ENCODE results near the gene GSN.

GSN gene

DNA sequence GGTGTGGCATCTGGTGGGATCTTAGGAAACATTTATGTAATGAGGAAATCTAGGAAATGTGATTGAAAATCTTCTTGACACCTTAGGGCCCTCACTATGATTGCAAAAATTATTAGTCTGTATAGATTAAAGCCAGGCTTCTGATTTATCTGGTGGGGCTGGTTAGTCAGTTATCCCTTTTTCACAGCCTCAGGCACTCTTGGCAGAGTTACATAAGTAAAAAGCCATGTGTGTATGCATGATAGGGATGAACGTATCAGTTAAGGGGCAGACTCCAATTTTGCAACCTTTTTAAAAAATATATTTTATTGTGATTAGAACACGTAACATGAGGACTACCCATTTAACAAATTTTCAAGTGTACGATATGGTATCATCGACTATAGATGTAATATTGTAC lies 35.7 kb upstream of the GSN start:
- H4K20me1 ChIP-seq (ENCODE audit: control insufficient read depth, insufficient read depth, low read depth, low read length) = no peaks in the 10 kb centered on the region
- no peak overlapping the region for H3K4me2 ChIP-seq (ENCODE audit: low read length)
- no peaks in the 10 kb centered on the region for H3K27me3 ChIP-seq (ENCODE audit: control insufficient read depth, low read length)
- H3K4me3 ChIP-seq (ENCODE audit: low read length) = no peak overlapping the region
- TF ChIP-seq, protein P1, sequence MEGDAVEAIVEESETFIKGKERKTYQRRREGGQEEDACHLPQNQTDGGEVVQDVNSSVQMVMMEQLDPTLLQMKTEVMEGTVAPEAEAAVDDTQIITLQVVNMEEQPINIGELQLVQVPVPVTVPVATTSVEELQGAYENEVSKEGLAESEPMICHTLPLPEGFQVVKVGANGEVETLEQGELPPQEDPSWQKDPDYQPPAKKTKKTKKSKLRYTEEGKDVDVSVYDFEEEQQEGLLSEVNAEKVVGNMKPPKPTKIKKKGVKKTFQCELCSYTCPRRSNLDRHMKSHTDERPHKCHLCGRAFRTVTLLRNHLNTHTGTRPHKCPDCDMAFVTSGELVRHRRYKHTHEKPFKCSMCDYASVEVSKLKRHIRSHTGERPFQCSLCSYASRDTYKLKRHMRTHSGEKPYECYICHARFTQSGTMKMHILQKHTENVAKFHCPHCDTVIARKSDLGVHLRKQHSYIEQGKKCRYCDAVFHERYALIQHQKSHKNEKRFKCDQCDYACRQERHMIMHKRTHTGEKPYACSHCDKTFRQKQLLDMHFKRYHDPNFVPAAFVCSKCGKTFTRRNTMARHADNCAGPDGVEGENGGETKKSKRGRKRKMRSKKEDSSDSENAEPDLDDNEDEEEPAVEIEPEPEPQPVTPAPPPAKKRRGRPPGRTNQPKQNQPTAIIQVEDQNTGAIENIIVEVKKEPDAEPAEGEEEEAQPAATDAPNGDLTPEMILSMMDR (IDR thresholded peaks at IDR 0.05; ENCODE audit: low read depth, low read length, poor library complexity, severe bottlenecking) = no peak
- no peak for TF ChIP-seq EZH2phosphoT487 (IDR thresholded peaks at IDR 0.05; ENCODE audit: borderline replicate concordance, low read length)
- H3K9me2 ChIP-seq (replicated peaks; ENCODE audit: control insufficient read depth, low read length) = no peaks in the 10 kb centered on the region
- H3K4me1 ChIP-seq (ENCODE audit: control insufficient read depth, low read length) = no peaks in the 10 kb centered on the region
- H3K9me3 ChIP-seq (ENCODE audit: control insufficient read depth, insufficient read depth, low read length) = no peaks in the 10 kb centered on the region
- no peaks in the 10 kb centered on the region for H3F3A ChIP-seq (ENCODE audit: control insufficient read depth, insufficient read depth)
- H3K79me2 ChIP-seq (ENCODE audit: control insufficient read depth, low read length) = no peaks in the 10 kb centered on the region
- H3K36me3 ChIP-seq (ENCODE audit: control insufficient read depth, low read length) = no peaks in the 10 kb centered on the region; the same call in 1 of the 2 replicates
- H3K27ac ChIP-seq (ENCODE audit: low read depth, low read length) = no peak overlapping the region

DNA sequence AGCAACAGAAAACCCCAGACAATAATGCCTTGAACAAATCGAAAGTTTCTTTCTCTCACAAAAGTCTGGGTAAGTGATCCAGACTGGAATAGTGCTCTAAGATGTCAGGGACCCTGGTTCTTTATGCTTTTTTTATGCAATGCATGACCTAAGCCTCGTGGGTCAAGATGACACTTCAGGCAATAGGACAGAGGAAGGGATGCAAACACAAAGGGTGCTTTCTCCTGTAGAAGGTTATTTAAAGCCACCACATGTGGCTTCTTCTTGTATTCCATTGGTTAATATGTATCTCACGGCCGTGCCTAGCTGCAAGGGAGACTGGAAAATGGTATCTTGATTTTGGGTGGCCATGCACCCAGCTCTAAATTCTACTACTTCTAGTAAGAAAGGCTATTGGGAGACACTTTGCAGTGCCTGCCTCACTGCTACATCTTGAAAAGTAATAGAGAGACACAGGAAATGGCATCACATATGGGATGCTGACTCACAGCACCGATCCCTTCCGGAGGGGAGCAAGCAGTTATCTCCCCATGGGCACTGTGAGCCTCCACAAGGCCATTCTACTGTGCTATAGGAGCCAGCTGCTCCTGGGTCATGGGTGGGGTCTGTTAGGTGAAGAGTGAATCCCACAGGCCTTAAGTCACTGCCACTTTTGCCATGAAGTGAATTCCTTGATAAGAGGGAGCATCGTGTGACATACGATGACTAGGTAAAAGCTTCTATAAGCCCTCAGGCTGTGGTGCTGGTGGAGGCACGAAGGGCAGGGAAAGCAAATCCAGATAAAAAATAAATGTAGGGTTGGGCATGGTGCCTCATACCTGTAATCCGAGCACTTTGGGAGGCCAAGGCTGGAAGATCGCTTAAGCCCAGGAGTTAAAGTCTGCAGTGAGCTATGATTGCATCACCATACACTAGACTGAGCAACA lies 33.8 kb upstream of the GSN start:
- no peaks in the 10 kb centered on the region for H3K79me2 ChIP-seq (ENCODE audit: control insufficient read depth, low read length)
- no peaks in the 10 kb centered on the region for H4K20me1 ChIP-seq (ENCODE audit: control insufficient read depth, insufficient read depth, low read depth, low read length)
- no peaks in the 10 kb centered on the region for H3F3A ChIP-seq (ENCODE audit: control insufficient read depth, insufficient read depth)
- H3K27me3 ChIP-seq (ENCODE audit: control insufficient read depth, low read length) = no peaks in the 10 kb centered on the region
- no peak overlapping the region for H3K4me2 ChIP-seq (ENCODE audit: low read length)
- H3K9me2 ChIP-seq (replicated peaks; ENCODE audit: control insufficient read depth, low read length) = no peaks in the 10 kb centered on the region
- H3K36me3 ChIP-seq (ENCODE audit: control insufficient read depth, low read length) = no peaks in the 10 kb centered on the region; the same call in 1 of the 2 replicates
- no peaks in the 10 kb centered on the region for H3K9me3 ChIP-seq (ENCODE audit: control insufficient read depth, insufficient read depth, low read length)
- no peak overlapping the region for H3K27ac ChIP-seq (ENCODE audit: low read depth, low read length)
- no peak overlapping the region for H3K4me3 ChIP-seq (ENCODE audit: low read length)
- TF ChIP-seq, protein P1 (IDR thresholded peaks at IDR 0.05; ENCODE audit: low read depth, low read length, poor library complexity, severe bottlenecking) = no peak
- TF ChIP-seq EZH2phosphoT487 (IDR thresholded peaks at IDR 0.05; ENCODE audit: borderline replicate concordance, low read length) = no peak
- H3K4me1 ChIP-seq (ENCODE audit: control insufficient read depth, low read length) = no peaks in the 10 kb centered on the region

DNA sequence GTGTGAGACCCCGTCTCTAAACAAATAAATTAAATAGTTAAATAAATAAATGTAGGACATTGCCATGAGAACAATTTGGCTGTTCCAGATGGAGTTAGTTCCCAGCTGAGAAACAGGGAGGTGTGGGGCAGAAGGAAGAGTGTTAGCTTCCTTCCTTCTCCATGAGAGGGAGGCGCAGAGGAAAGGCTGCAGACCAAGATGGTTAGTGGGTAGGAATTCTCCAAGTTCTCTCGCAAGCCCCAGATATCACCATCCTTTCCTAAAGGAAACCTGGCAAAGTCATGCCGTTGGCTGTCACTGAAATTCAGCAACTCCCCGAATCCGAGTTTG lies 33.2 kb upstream of the GSN start:
- Histone ChIP-seq H3K79me2 (ENCODE audit: control insufficient read depth, low read length) (no peaks in the 10 kb centered on the region), H3K4me2 (ENCODE audit: low read length) (no peak overlapping the region), H3K9me2 (replicated peaks; ENCODE audit: control insufficient read depth, low read length) (no peaks in the 10 kb centered on the region), H3K4me3 (ENCODE audit: low read length) (no peak overlapping the region), H4K20me1 (ENCODE audit: control insufficient read depth, insufficient read depth, low read depth, low read length) (no peaks in the 10 kb centered on the region), H3K27ac (ENCODE audit: low read depth, low read length) (no peak overlapping the region), H3K27me3 (ENCODE audit: control insufficient read depth, low read length) (no peaks in the 10 kb centered on the region), H3K9me3 (ENCODE audit: control insufficient read depth, insufficient read depth, low read length) (no peaks in the 10 kb centered on the region), H3K36me3 (ENCODE audit: control insufficient read depth, low read length) (no peaks in the 10 kb centered on the region; the same call in 1 of the 2 replicates), H3K4me1 (ENCODE audit: control insufficient read depth, low read length) (no peaks in the 10 kb centered on the region), H3F3A (ENCODE audit: control insufficient read depth, insufficient read depth) (no peaks in the 10 kb centered on the region)
- no peak for TF ChIP-seq EZH2phosphoT487 (IDR thresholded peaks at IDR 0.05; ENCODE audit: borderline replicate concordance, low read length)
- TF ChIP-seq, protein P1 (IDR thresholded peaks at IDR 0.05; ENCODE audit: low read depth, low read length, poor library complexity, severe bottlenecking) = no peak
